Tibial nerve (tissue), 4 donors: ENCODE results near the gene TRIM40. TPM values are rescaled to one million over a fixed set of nuclear protein-coding genes. Genes with fewer than 3 reads are reported as not detected.

ENCODE experiments used
- DNase-seq, 2 donors: peaks; one replicate each; pipeline ENCODE4 v3.0.0-alpha.2; 2019; ENCODE audit warnings: low spot score in 2 of 2
- H3K27ac ChIP-seq, 4 donors: fragments of 200-600 bp; sonication (generic) in 3 of 4; one replicate each; pipeline ENCODE4 v1.5.1; 2017 to 2019; ENCODE audit warnings: mild to moderate bottlenecking in 1 of 4
- H3K27me3 ChIP-seq, 2 donors: fragments of 200-600 bp; sonication (generic) in 1 of 2; one replicate each; pipeline versions ENCODE4 v1.5.1 to v1.6.0; 2017 to 2019
- H3K36me3 ChIP-seq, 3 donors: fragments of 200-600 bp; sonication (generic); one replicate each; pipeline ENCODE4 v1.5.1; 2018 to 2019
- H3K4me1 ChIP-seq, 4 donors: fragments of 200-600 bp; sonication (generic) in 3 of 4; one replicate each; pipeline ENCODE4 v1.5.1; 2017 to 2019
- H3K4me3 ChIP-seq, 4 donors: fragments of 200-600 bp; sonication (generic) in 3 of 4; one replicate each; pipeline ENCODE4 v1.5.1; 2017 to 2019; ENCODE audit warnings: mild to moderate bottlenecking in 1 of 4, moderate library complexity in 1 of 4
- H3K9me3 ChIP-seq, 4 donors: fragments of 200-600 bp; sonication (generic) in 3 of 4; one replicate each; pipeline ENCODE4 v1.5.1; 2017 to 2019
- CTCF ChIP-seq, 5 experiments: fragments of 200-600 bp in 3 of 5; fragments of 450-650 bp in 2 of 5; sonication (generic) in 3 of 5; IDR thresholded peaks; one replicate each; pipeline ENCODE4 v1.5.1; 2016 to 2019; ENCODE audit warnings: antibody characterized with exemption in 5 of 5, mild to moderate bottlenecking in 3 of 5, moderate library complexity in 2 of 5
- EP300 ChIP-seq, 2 donors: sonication (generic); formaldehyde crosslinking; IDR thresholded peaks; one replicate each; pipeline ENCODE4 v1.6.1; 2017; ENCODE audit warnings: antibody characterized with exemption in 2 of 2, mild to moderate bottlenecking in 1 of 2
- POLR2A ChIP-seq, 2 donors: fragments of 450-650 bp; IDR thresholded peaks; one replicate each; pipeline ENCODE4 v1.6.1; 2017; ENCODE audit warnings: antibody characterized with exemption in 2 of 2, mild to moderate bottlenecking in 2 of 2, moderate library complexity in 2 of 2
- WGBS, 2 donors: methylation state at CpG; one replicate each; pipeline ENCODE4 v1.1.5; 2018; 5-methylcytosine and 5-hydroxymethylcytosine counted together
- total RNA-seq, 4 donors: library from RNA; depleted of rRNA; stranded (reverse); fragments of >200 nt; gene quantifications; one replicate each; pipeline ENCODE4 v1.1.0, GENCODE V29; 2016

TRIM40 gene
- total RNA-seq, 4 donors from 2014 or later = not detected

GRCh38 chr6:30100585-30101443 lies 35.1 kb upstream of the TRIM40 start:
- peak overlapping the region in 1 of 4 donors; percentile 27 for H3K27ac ChIP-seq
- no peaks in the 10 kb centered on the region for H3K9me3 ChIP-seq
- peak overlapping the region; percentile 22 to 49 (median 38) for H3K4me3 ChIP-seq
- H3K4me1 ChIP-seq = peaks cover 0 to 37% (median 22%) of the 10 kb centered on the region in 4 donors
- H3K27me3 ChIP-seq = peaks cover 0 to 59% of the 10 kb centered on the region in 2 donors
- H3K36me3 ChIP-seq = no peaks in the 10 kb centered on the region
- WGBS, 2 donors = 3 to 4% methylated on average over 44 of the region's 47 CpGs
- DNase-seq = no peak
- TF ChIP-seq POLR2A (IDR thresholded peaks at IDR 0.05) = no peak
- no peak for TF ChIP-seq EP300 (IDR thresholded peaks at IDR 0.05)
- TF ChIP-seq CTCF (IDR thresholded peaks at IDR 0.05) = no peak

GRCh38 chr6:30101444-30102413 lies 34.2 kb upstream of the TRIM40 start:
- H3K27me3 ChIP-seq = peaks cover 0 to 63% of the 10 kb centered on the region in 2 donors
- TF ChIP-seq EP300 (IDR thresholded peaks at IDR 0.05) (peak in 1 of 2 donors; percentile 40), POLR2A (IDR thresholded peaks at IDR 0.05) (peak; percentile 46 to 58), CTCF (IDR thresholded peaks at IDR 0.05) (peak in 2 of 5 experiments; percentile 17 to 23)
- WGBS, 2 donors = 3 to 4% methylated on average over 28 to 33 of the region's 51 CpGs
- H3K27ac ChIP-seq = peak overlapping the region; percentile 39 to 84 (median 68)
- H3K4me1 ChIP-seq = peaks cover 0 to 37% (median 22%) of the 10 kb centered on the region in 4 donors
- DNase-seq = peak; percentile 74 to 76
- no peaks in the 10 kb centered on the region for H3K36me3 ChIP-seq
- H3K4me3 ChIP-seq = peak overlapping the region; percentile 22 to 49 (median 38)
- no peaks in the 10 kb centered on the region for H3K9me3 ChIP-seq

- 38 to 41% methylated on average over 15 of the region's 15 CpGs for WGBS, 2 donors
- Histone ChIP-seq H3K4me3 (peak overlapping the region; percentile 22 to 49 (median 38)), H3K9me3 (no peaks in the 10 kb centered on the region), H3K4me1 (peaks cover 0 to 37% (median 22%) of the 10 kb centered on the region in 4 donors), H3K27ac (peak overlapping the region; percentile 39 to 84 (median 68)), H3K36me3 (no peaks in the 10 kb centered on the region), H3K27me3 (peaks cover 0 to 60% of the 10 kb centered on the region in 2 donors)
- DNase-seq = peak; percentile 30 to 43
- TF ChIP-seq POLR2A (IDR thresholded peaks at IDR 0.05) (no peak), CTCF (IDR thresholded peaks at IDR 0.05) (no peak), EP300 (IDR thresholded peaks at IDR 0.05) (no peak)
These were observed 33.4 kb upstream of the TRIM40 start for GRCh38 chr6:30102414-30102969.

- WGBS, 2 donors = 5% methylated on average over 36 of the region's 36 CpGs
- no peaks in the 10 kb centered on the region for H3K9me3 ChIP-seq
- TF ChIP-seq POLR2A (IDR thresholded peaks at IDR 0.05) = no peak
- TF ChIP-seq CTCF (IDR thresholded peaks at IDR 0.05) = peak; percentile 89 to 95 (median 92)
- peak in 1 of 2 donors; percentile 33 for TF ChIP-seq EP300 (IDR thresholded peaks at IDR 0.05)
- no peaks in the 10 kb centered on the region for H3K36me3 ChIP-seq
- H3K4me1 ChIP-seq = peaks cover 0 to 37% (median 22%) of the 10 kb centered on the region in 4 donors
- H3K4me3 ChIP-seq = peak overlapping the region; percentile 27 to 44 (median 38)
- H3K27ac ChIP-seq = peak overlapping the region; percentile 39 to 84 (median 68)
- H3K27me3 ChIP-seq = peaks cover 0 to 60% of the 10 kb centered on the region in 2 donors
- peak; percentile 87 to 96 for DNase-seq
These were observed 32.7 kb upstream of the TRIM40 start for GRCh38 chr6:30102970-30103871.
